OCI-LY1 (cell line): ENCODE results near the gene MACROD2.

Experiments used
- CTCF ChIP-seq: fragments of 200-600 bp; sonication (generic), shearing (Covaris generic); IDR thresholded peaks from 2 replicates; pipeline ENCODE4 v1.5.1; 2017; ENCODE audit warnings: mild to moderate bottlenecking, antibody characterized with exemption, low read length, moderate library complexity, mixed read lengths
- EZH2 ChIP-seq: fragments of 200-600 bp; sonication (generic), shearing (Covaris generic); IDR thresholded peaks from 2 replicates; pipeline ENCODE4 v1.8.0; 2017; ENCODE audit warnings: borderline replicate concordance, mixed run types, mild to moderate bottlenecking, antibody characterized with exemption, low read length, moderate library complexity, mixed read lengths

GRCh38 chr20:14576196-14576877 lies 581.0 kb downstream of the MACROD2 start:
- TF ChIP-seq CTCF (no peak), EZH2 (no peak)
